ENCODE results near the gene PLCB2. TPM values are rescaled to one million over a fixed set of nuclear protein-coding genes. Genes with fewer than 3 reads are reported as not detected.

The PLCB2 gene
- total and polyA plus RNA-seq, 2 donors (not counting 1 experiment from before 2014, with no cell fraction given) = 166 to 312 TPM

DNA sequence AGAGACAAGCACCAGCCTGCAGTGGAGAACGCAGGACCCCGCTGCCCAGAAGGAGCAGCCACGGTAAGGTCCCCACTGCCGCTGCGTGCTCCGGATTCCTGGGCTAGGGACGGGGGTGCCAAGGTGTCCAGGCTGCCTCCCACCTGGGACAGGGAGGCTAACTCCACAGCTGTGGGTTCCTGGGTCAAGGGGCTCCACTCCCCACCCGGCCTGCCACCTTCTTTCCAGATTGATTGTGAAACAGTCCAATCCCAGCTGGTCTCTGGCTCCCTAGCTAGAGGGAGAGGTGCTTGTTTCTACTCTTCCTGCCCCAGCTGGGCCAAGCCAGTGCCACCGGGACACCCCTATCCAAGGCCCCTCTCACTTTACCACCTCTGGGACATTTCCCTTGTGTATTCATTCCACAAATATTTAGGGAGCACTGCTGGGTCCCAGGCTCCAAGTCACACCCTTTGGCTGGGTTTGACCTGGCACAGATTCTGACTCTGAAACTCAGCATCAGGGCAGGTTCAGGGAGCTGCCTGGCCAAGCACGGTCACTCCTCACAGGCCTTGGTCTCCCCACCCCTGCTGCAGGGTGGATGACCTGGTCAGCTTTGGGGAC is 67.0 kb downstream of the PLCB2 start:
- peaks cover 0 to 4% (median 0%) of the 10 kb centered on the region in 3 donors for H3K9me3 ChIP-seq (ENCODE audit: control extremely low read depth in 1 of 3, control insufficient read depth in 2 of 3, insufficient read depth in 1 of 3, low read length in 2 of 3)
- H4K20me1 ChIP-seq (ENCODE audit: control insufficient read depth, insufficient read depth, low read length, poor library complexity, severe bottlenecking) = no peaks in the 10 kb centered on the region
- DNase-seq = no peak
- no peak overlapping the region for H3K4me3 ChIP-seq (ENCODE audit: control extremely low read depth in 1 of 5, extremely low read depth in 1 of 5, insufficient read depth in 1 of 5, low read depth in 2 of 5, low read length in 4 of 5)
- 95% methylated on average over 9 of the region's 10 CpGs for WGBS (ENCODE audit: insufficient coverage)
- H3K9ac ChIP-seq (ENCODE audit: low read length) = no peak overlapping the region
- no peak overlapping the region for H3K27ac ChIP-seq (ENCODE audit: low read length in 2 of 2)
- TF ChIP-seq EZH2 (IDR thresholded peaks at IDR 0.05; ENCODE audit: borderline replicate concordance, insufficient read depth, low read depth, low read length, poor library complexity, severe bottlenecking) = no peak
- TF ChIP-seq, protein P1, sequence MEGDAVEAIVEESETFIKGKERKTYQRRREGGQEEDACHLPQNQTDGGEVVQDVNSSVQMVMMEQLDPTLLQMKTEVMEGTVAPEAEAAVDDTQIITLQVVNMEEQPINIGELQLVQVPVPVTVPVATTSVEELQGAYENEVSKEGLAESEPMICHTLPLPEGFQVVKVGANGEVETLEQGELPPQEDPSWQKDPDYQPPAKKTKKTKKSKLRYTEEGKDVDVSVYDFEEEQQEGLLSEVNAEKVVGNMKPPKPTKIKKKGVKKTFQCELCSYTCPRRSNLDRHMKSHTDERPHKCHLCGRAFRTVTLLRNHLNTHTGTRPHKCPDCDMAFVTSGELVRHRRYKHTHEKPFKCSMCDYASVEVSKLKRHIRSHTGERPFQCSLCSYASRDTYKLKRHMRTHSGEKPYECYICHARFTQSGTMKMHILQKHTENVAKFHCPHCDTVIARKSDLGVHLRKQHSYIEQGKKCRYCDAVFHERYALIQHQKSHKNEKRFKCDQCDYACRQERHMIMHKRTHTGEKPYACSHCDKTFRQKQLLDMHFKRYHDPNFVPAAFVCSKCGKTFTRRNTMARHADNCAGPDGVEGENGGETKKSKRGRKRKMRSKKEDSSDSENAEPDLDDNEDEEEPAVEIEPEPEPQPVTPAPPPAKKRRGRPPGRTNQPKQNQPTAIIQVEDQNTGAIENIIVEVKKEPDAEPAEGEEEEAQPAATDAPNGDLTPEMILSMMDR (IDR thresholded peaks at IDR 0.05) = no peak
- no peak for ATAC-seq (ENCODE audit: low read depth)
- H3K27ac Mint-ChIP-seq = no peak overlapping the region
- no peak overlapping the region for H2AFZ ChIP-seq (ENCODE audit: insufficient read depth, low read depth, low read length, poor library complexity, severe bottlenecking)
- H3K79me2 ChIP-seq (ENCODE audit: control insufficient read depth, insufficient read depth, low read length) = no peaks in the 10 kb centered on the region
- CTCF ChIA-PET = interaction anchor here (1.1 to 5.0 kb wide), 4 partner anchors 9 to 38 kb away, joined by 3 to 22 read pairs (median 4); no protein-coding TSS in a partner anchor
- H3K9me3 Mint-ChIP-seq (ENCODE audit: insufficient read depth) = no peaks in the 10 kb centered on the region
- H3K27me3 ChIP-seq (replicated peaks in 1 of 4; ENCODE audit: control extremely low read depth in 1 of 4, control insufficient read depth in 3 of 4, insufficient read depth in 4 of 4, low read length in 3 of 4) = peaks cover 0 to 18% (median 6%) of the 10 kb centered on the region in 4 experiments
- intact Hi-C loops (cut with micrococcal nuclease) = no loop called here
- H3K27me3 Mint-ChIP-seq = peaks cover 9% of the 10 kb centered on the region
- peaks cover 23% of the 10 kb centered on the region for H3K4me1 Mint-ChIP-seq
- H3K36me3 ChIP-seq (replicated peaks in 1 of 2; ENCODE audit: control extremely low read depth in 1 of 2, control insufficient read depth in 1 of 2, extremely low read depth in 1 of 2, insufficient read depth in 2 of 2, low read length in 1 of 2) = no peaks in the 10 kb centered on the region
- POLR2A ChIA-PET = no interaction called here
- H3K4me3 Mint-ChIP-seq = no peak overlapping the region
- peaks cover 17 to 18% of the 10 kb centered on the region in 2 donors for H3K4me1 ChIP-seq (ENCODE audit: control insufficient read depth in 2 of 2, insufficient read depth in 2 of 2, low read length in 2 of 2)
- H3K4me2 ChIP-seq (replicated peaks; ENCODE audit: low read depth, low read length, poor library complexity, severe bottlenecking) = no peak overlapping the region
